ENCODE measurements around the gene TIMM17A.
A peak's percentile ranks its signal among the peaks of the same experiment; 100 is the strongest.

Gene TIMM17A

GRCh38 chr1:201970334-201971159 is 15.2 kb downstream of the TIMM17A start:
- CTCF ChIA-PET = interaction anchor here (0.6 to 6.0 kb wide), 7 partner anchors 11 to 149 kb away, joined by 3 to 142 read pairs (median 14); partner anchors contain the start of genes LMOD1, RNPEP and SHISA4
- no peak for DNase-seq
- H3K27me3 ChIP-seq (replicated peaks in 2 of 5; ENCODE audit: control insufficient read depth in 4 of 5, insufficient read depth in 5 of 5, low read length in 4 of 5) = no peaks in the 10 kb centered on the region
- no peaks in the 10 kb centered on the region for H3K9me3 ChIP-seq (ENCODE audit: control extremely low read depth in 1 of 5, control insufficient read depth in 4 of 5, insufficient read depth in 2 of 5, low read depth in 1 of 5, low read length in 4 of 5)
- peaks cover 0 to 2% (median 0%) of the 10 kb centered on the region in 4 experiments for H3K4me1 ChIP-seq (ENCODE audit: control extremely low read depth in 1 of 4, control insufficient read depth in 4 of 4, insufficient read depth in 4 of 4, low read length in 3 of 4)
- peaks cover 12 to 47% (median 27%) of the 10 kb centered on the region in 4 experiments for H3K36me3 ChIP-seq (ENCODE audit: control insufficient read depth in 4 of 4, insufficient read depth in 4 of 4, low read length in 3 of 4)
- no peak overlapping the region for H3K27ac ChIP-seq (ENCODE audit: insufficient read depth in 1 of 2, low read depth in 1 of 2, low read length in 2 of 2, poor library complexity in 1 of 2, severe bottlenecking in 2 of 2)
- 92% methylated on average over 5 of the region's 9 CpGs for WGBS (ENCODE audit: insufficient coverage)
- H3K4me3 ChIP-seq (ENCODE audit: control insufficient read depth in 1 of 7, extremely low read depth in 1 of 7, insufficient read depth in 4 of 7, low read depth in 2 of 7, low read length in 6 of 7) = no peak overlapping the region
- POLR2A ChIA-PET = no interaction called here

- Histone ChIP-seq H3K4me3 (ENCODE audit: control insufficient read depth in 1 of 7, extremely low read depth in 1 of 7, insufficient read depth in 4 of 7, low read depth in 2 of 7, low read length in 6 of 7) (peak overlapping the region; percentile 66 to 90 (median 75)), H3K9me3 (ENCODE audit: control extremely low read depth in 1 of 5, control insufficient read depth in 4 of 5, insufficient read depth in 2 of 5, low read depth in 1 of 5, low read length in 4 of 5) (no peaks in the 10 kb centered on the region), H3K4me1 (ENCODE audit: control extremely low read depth in 1 of 4, control insufficient read depth in 4 of 4, insufficient read depth in 4 of 4, low read length in 3 of 4) (peaks cover 2 to 15% (median 15%) of the 10 kb centered on the region in 4 experiments), H3K36me3 (ENCODE audit: control insufficient read depth in 4 of 4, insufficient read depth in 4 of 4, low read length in 3 of 4) (peaks cover 0 to 5% (median 1%) of the 10 kb centered on the region in 4 experiments), H3K27ac (ENCODE audit: insufficient read depth in 1 of 2, low read depth in 1 of 2, low read length in 2 of 2, poor library complexity in 1 of 2, severe bottlenecking in 2 of 2) (no peak overlapping the region), H3K27me3 (replicated peaks in 2 of 5; ENCODE audit: control insufficient read depth in 4 of 5, insufficient read depth in 5 of 5, low read length in 4 of 5) (no peaks in the 10 kb centered on the region)
- ChIA-PET POLR2A (no interaction called here), CTCF (interaction anchor here (0.8 to 3.0 kb wide), 5 partner anchors 10 to 134 kb away, joined by 3 to 15 read pairs (median 3); no protein-coding TSS in a partner anchor)
- 15% methylated on average over 22 of the region's 31 CpGs for WGBS (ENCODE audit: insufficient coverage)
- no peak for DNase-seq
Observed at GRCh38 chr1:201982082-201982622, 26.8 kb downstream of the TIMM17A start.

GRCh38 chr1:201982623-201983379 is 27.5 kb downstream of the TIMM17A start, which contains the start of gene RNPEP:
RNPEP (plus strand) TSS chr1:201982648; CDS start chr1:201982667, 19 bp downstream.
- POLR2A ChIA-PET = no interaction called here
- CTCF ChIA-PET = interaction anchor here (0.8 to 4.9 kb wide), 4 partner anchors 10 to 87 kb away, joined by 3 to 16 read pairs (median 9); no protein-coding TSS in a partner anchor
- Histone ChIP-seq H3K27ac (ENCODE audit: insufficient read depth in 1 of 2, low read depth in 1 of 2, low read length in 2 of 2, poor library complexity in 1 of 2, severe bottlenecking in 2 of 2) (peak within 1 kb of the TSS; percentile 7 to 75), H3K9me3 (ENCODE audit: control extremely low read depth in 1 of 5, control insufficient read depth in 4 of 5, insufficient read depth in 2 of 5, low read depth in 1 of 5, low read length in 4 of 5) (no peaks in the 10 kb centered on the region), H3K27me3 (replicated peaks in 2 of 5; ENCODE audit: control insufficient read depth in 4 of 5, insufficient read depth in 5 of 5, low read length in 4 of 5) (no peaks in the 10 kb centered on the region), H3K4me1 (ENCODE audit: control extremely low read depth in 1 of 4, control insufficient read depth in 4 of 4, insufficient read depth in 4 of 4, low read length in 3 of 4) (peaks cover 2 to 15% (median 15%) of the 10 kb centered on the region in 4 experiments), H3K4me3 (ENCODE audit: control insufficient read depth in 1 of 7, extremely low read depth in 1 of 7, insufficient read depth in 4 of 7, low read depth in 2 of 7, low read length in 6 of 7) (peak within 1 kb of the TSS; percentile 66 to 90 (median 75)), H3K36me3 (ENCODE audit: control insufficient read depth in 4 of 4, insufficient read depth in 4 of 4, low read length in 3 of 4) (peaks cover 0 to 5% (median 1%) of the 10 kb centered on the region in 4 experiments)
- under 1% methylated on average over 76 of the region's 80 CpGs for WGBS (ENCODE audit: insufficient coverage)
- peak; percentile 42 to 77 (median 59) for DNase-seq

GRCh38 chr1:201983380-201983805 is 28.1 kb downstream of the TIMM17A start:
- DNase-seq = peak in 1 of 3 donors; percentile 52
- 17% methylated on average over 11 of the region's 11 CpGs for WGBS (ENCODE audit: insufficient coverage)
- Histone ChIP-seq H3K27ac (ENCODE audit: insufficient read depth in 1 of 2, low read depth in 1 of 2, low read length in 2 of 2, poor library complexity in 1 of 2, severe bottlenecking in 2 of 2) (peak overlapping the region; percentile 7 to 75), H3K4me3 (ENCODE audit: control insufficient read depth in 1 of 7, extremely low read depth in 1 of 7, insufficient read depth in 4 of 7, low read depth in 2 of 7, low read length in 6 of 7) (peak overlapping the region; percentile 66 to 90 (median 75)), H3K27me3 (replicated peaks in 2 of 5; ENCODE audit: control insufficient read depth in 4 of 5, insufficient read depth in 5 of 5, low read length in 4 of 5) (no peaks in the 10 kb centered on the region), H3K36me3 (ENCODE audit: control insufficient read depth in 4 of 4, insufficient read depth in 4 of 4, low read length in 3 of 4) (peaks cover 0 to 6% (median 2%) of the 10 kb centered on the region in 4 experiments), H3K4me1 (ENCODE audit: control extremely low read depth in 1 of 4, control insufficient read depth in 4 of 4, insufficient read depth in 4 of 4, low read length in 3 of 4) (peaks cover 2 to 15% (median 15%) of the 10 kb centered on the region in 4 experiments), H3K9me3 (ENCODE audit: control extremely low read depth in 1 of 5, control insufficient read depth in 4 of 5, insufficient read depth in 2 of 5, low read depth in 1 of 5, low read length in 4 of 5) (no peaks in the 10 kb centered on the region)
- ChIA-PET POLR2A (no interaction called here), CTCF (interaction anchor here (0.8 to 4.9 kb wide), 6 partner anchors 11 to 100 kb away, joined by 3 to 16 read pairs (median 5); no protein-coding TSS in a partner anchor)

- Histone ChIP-seq H3K36me3 (ENCODE audit: control insufficient read depth in 4 of 4, insufficient read depth in 4 of 4, low read length in 3 of 4) (peaks cover 2 to 16% (median 8%) of the 10 kb centered on the region in 4 experiments), H3K4me1 (ENCODE audit: control extremely low read depth in 1 of 4, control insufficient read depth in 4 of 4, insufficient read depth in 4 of 4, low read length in 3 of 4) (peaks cover 2 to 15% (median 15%) of the 10 kb centered on the region in 4 experiments), H3K4me3 (ENCODE audit: control insufficient read depth in 1 of 7, extremely low read depth in 1 of 7, insufficient read depth in 4 of 7, low read depth in 2 of 7, low read length in 6 of 7) (no peak overlapping the region), H3K27ac (ENCODE audit: insufficient read depth in 1 of 2, low read depth in 1 of 2, low read length in 2 of 2, poor library complexity in 1 of 2, severe bottlenecking in 2 of 2) (no peak overlapping the region), H3K9me3 (ENCODE audit: control extremely low read depth in 1 of 5, control insufficient read depth in 4 of 5, insufficient read depth in 2 of 5, low read depth in 1 of 5, low read length in 4 of 5) (no peaks in the 10 kb centered on the region), H3K27me3 (replicated peaks in 2 of 5; ENCODE audit: control insufficient read depth in 4 of 5, insufficient read depth in 5 of 5, low read length in 4 of 5) (no peaks in the 10 kb centered on the region)
- ChIA-PET CTCF (interaction anchor here (0.8 to 4.9 kb wide), 6 partner anchors 16 to 472 kb away, joined by 3 to 16 read pairs (median 4); no protein-coding TSS in a partner anchor), POLR2A (interaction anchor here (0.7 kb wide), 1 partner anchor 97 kb away, joined by 3 read pairs; no protein-coding TSS in a partner anchor)
- no peak for DNase-seq
- WGBS (ENCODE audit: insufficient coverage) = 100% methylated on average over 2 of the region's 3 CpGs
Observed at GRCh38 chr1:201984446-201984845, 29.1 kb downstream of the TIMM17A start.

- CTCF ChIA-PET = interaction anchor here (1.0 to 4.9 kb wide), 3 partner anchors 15 to 473 kb away, joined by 3 to 16 read pairs (median 4); no protein-coding TSS in a partner anchor
Observed at GRCh38 chr1:201985355-201985754, 30.1 kb downstream of the TIMM17A start.

More at GRCh38 chr1:201985355-201985754, 30.1 kb downstream of the TIMM17A start:
- peaks cover 6 to 23% (median 15%) of the 10 kb centered on the region in 4 experiments for H3K36me3 ChIP-seq (ENCODE audit: control insufficient read depth in 4 of 4, insufficient read depth in 4 of 4, low read length in 3 of 4)
- H3K9me3 ChIP-seq (ENCODE audit: control extremely low read depth in 1 of 5, control insufficient read depth in 4 of 5, insufficient read depth in 2 of 5, low read depth in 1 of 5, low read length in 4 of 5) = no peaks in the 10 kb centered on the region
- peaks cover 2 to 15% (median 15%) of the 10 kb centered on the region in 4 experiments for H3K4me1 ChIP-seq (ENCODE audit: control extremely low read depth in 1 of 4, control insufficient read depth in 4 of 4, insufficient read depth in 4 of 4, low read length in 3 of 4)
- POLR2A ChIA-PET = no interaction called here
- no peak for DNase-seq
- H3K27me3 ChIP-seq (replicated peaks in 2 of 5; ENCODE audit: control insufficient read depth in 4 of 5, insufficient read depth in 5 of 5, low read length in 4 of 5) = no peaks in the 10 kb centered on the region
- no peak overlapping the region for H3K27ac ChIP-seq (ENCODE audit: insufficient read depth in 1 of 2, low read depth in 1 of 2, low read length in 2 of 2, poor library complexity in 1 of 2, severe bottlenecking in 2 of 2)
- 83% methylated on average over 2 of the region's 2 CpGs for WGBS (ENCODE audit: insufficient coverage)
- no peak overlapping the region for H3K4me3 ChIP-seq (ENCODE audit: control insufficient read depth in 1 of 7, extremely low read depth in 1 of 7, insufficient read depth in 4 of 7, low read depth in 2 of 7, low read length in 6 of 7)

Data from common myeloid progenitor, CD34-positive (primary cell).